Tibial nerve (tissue), 4 donors: ENCODE results near the gene IL36RN. TPM values are rescaled to one million over a fixed set of nuclear protein-coding genes. Genes with fewer than 3 reads are reported as not detected.

Experiments used
- DNase-seq, 2 donors: peaks; one replicate each; pipeline ENCODE4 v3.0.0-alpha.2; 2019; ENCODE audit warnings: low spot score in 2 of 2
- H3K27ac ChIP-seq, 4 donors: fragments of 200-600 bp; sonication (generic) in 3 of 4; one replicate each; pipeline ENCODE4 v1.5.1; 2017 to 2019; ENCODE audit warnings: mild to moderate bottlenecking in 1 of 4
- H3K27me3 ChIP-seq, 2 donors: fragments of 200-600 bp; sonication (generic) in 1 of 2; one replicate each; pipeline versions ENCODE4 v1.5.1 to v1.6.0; 2017 to 2019
- H3K36me3 ChIP-seq, 3 donors: fragments of 200-600 bp; sonication (generic); one replicate each; pipeline ENCODE4 v1.5.1; 2018 to 2019
- H3K4me1 ChIP-seq, 4 donors: fragments of 200-600 bp; sonication (generic) in 3 of 4; one replicate each; pipeline ENCODE4 v1.5.1; 2017 to 2019
- H3K4me3 ChIP-seq, 4 donors: fragments of 200-600 bp; sonication (generic) in 3 of 4; one replicate each; pipeline ENCODE4 v1.5.1; 2017 to 2019; ENCODE audit warnings: mild to moderate bottlenecking in 1 of 4, moderate library complexity in 1 of 4
- H3K9me3 ChIP-seq, 4 donors: fragments of 200-600 bp; sonication (generic) in 3 of 4; one replicate each; pipeline ENCODE4 v1.5.1; 2017 to 2019
- CTCF ChIP-seq, 5 experiments: fragments of 200-600 bp in 3 of 5; fragments of 450-650 bp in 2 of 5; sonication (generic) in 3 of 5; IDR thresholded peaks; one replicate each; pipeline ENCODE4 v1.5.1; 2016 to 2019; ENCODE audit warnings: antibody characterized with exemption in 5 of 5, mild to moderate bottlenecking in 3 of 5, moderate library complexity in 2 of 5
- EP300 ChIP-seq, 2 donors: sonication (generic); formaldehyde crosslinking; IDR thresholded peaks; one replicate each; pipeline ENCODE4 v1.6.1; 2017; ENCODE audit warnings: antibody characterized with exemption in 2 of 2, mild to moderate bottlenecking in 1 of 2
- POLR2A ChIP-seq, 2 donors: fragments of 450-650 bp; IDR thresholded peaks; one replicate each; pipeline ENCODE4 v1.6.1; 2017; ENCODE audit warnings: antibody characterized with exemption in 2 of 2, mild to moderate bottlenecking in 2 of 2, moderate library complexity in 2 of 2
- WGBS, 2 donors: methylation state at CpG; one replicate each; pipeline ENCODE4 v1.1.5; 2018; 5-methylcytosine and 5-hydroxymethylcytosine counted together
- total RNA-seq, 4 donors: library from RNA; depleted of rRNA; stranded (reverse); fragments of >200 nt; gene quantifications; one replicate each; pipeline ENCODE4 v1.1.0, GENCODE V29; 2016

Gene IL36RN
- total RNA-seq, 4 donors from 2014 or later = not detected

GRCh38 chr2:113012436-113013335, 46.3 kb upstream of the IL36RN start:
- Histone ChIP-seq H3K4me1 (no peaks in the 10 kb centered on the region), H3K36me3 (no peaks in the 10 kb centered on the region), H3K4me3 (no peak overlapping the region), H3K9me3 (no peaks in the 10 kb centered on the region), H3K27ac (no peak overlapping the region), H3K27me3 (no peaks in the 10 kb centered on the region)
- no peak for TF ChIP-seq CTCF (IDR thresholded peaks at IDR 0.05)
- TF ChIP-seq POLR2A (IDR thresholded peaks at IDR 0.05) = no peak
- no peak for TF ChIP-seq EP300 (IDR thresholded peaks at IDR 0.05)
- DNase-seq = no peak
- 79 to 85% methylated on average over 8 of the region's 8 CpGs for WGBS, 2 donors

- H3K4me3 ChIP-seq = no peak overlapping the region
- no peaks in the 10 kb centered on the region for H3K9me3 ChIP-seq
- H3K27me3 ChIP-seq = no peaks in the 10 kb centered on the region
- TF ChIP-seq CTCF (IDR thresholded peaks at IDR 0.05) (no peak), POLR2A (IDR thresholded peaks at IDR 0.05) (no peak), EP300 (IDR thresholded peaks at IDR 0.05) (no peak)
- H3K27ac ChIP-seq = no peak overlapping the region
- WGBS, 2 donors = 76 to 85% methylated on average over 3 of the region's 3 CpGs
- H3K36me3 ChIP-seq = no peaks in the 10 kb centered on the region
- H3K4me1 ChIP-seq = no peaks in the 10 kb centered on the region
- DNase-seq = no peak
Measured at GRCh38 chr2:113013336-113013661, 45.7 kb upstream of the IL36RN start.

GRCh38 chr2:113014067-113014466, 44.9 kb upstream of the IL36RN start:
- H3K9me3 ChIP-seq = no peaks in the 10 kb centered on the region
- no peaks in the 10 kb centered on the region for H3K27me3 ChIP-seq
- TF ChIP-seq EP300 (IDR thresholded peaks at IDR 0.05) = no peak
- no peak for TF ChIP-seq POLR2A (IDR thresholded peaks at IDR 0.05)
- TF ChIP-seq CTCF (IDR thresholded peaks at IDR 0.05) = no peak
- H3K4me1 ChIP-seq = no peaks in the 10 kb centered on the region
- WGBS, 2 donors = 89 to 94% methylated on average over 2 of the region's 2 CpGs
- no peak overlapping the region for H3K27ac ChIP-seq
- no peak overlapping the region for H3K4me3 ChIP-seq
- no peaks in the 10 kb centered on the region for H3K36me3 ChIP-seq
- DNase-seq = no peak

- no peak for DNase-seq
- H3K27me3 ChIP-seq = no peaks in the 10 kb centered on the region
- H3K36me3 ChIP-seq = no peaks in the 10 kb centered on the region
- no peak overlapping the region for H3K4me3 ChIP-seq
- no peaks in the 10 kb centered on the region for H3K9me3 ChIP-seq
- H3K27ac ChIP-seq = no peak overlapping the region
- no peak for TF ChIP-seq CTCF (IDR thresholded peaks at IDR 0.05)
- no peak for TF ChIP-seq EP300 (IDR thresholded peaks at IDR 0.05)
- TF ChIP-seq POLR2A (IDR thresholded peaks at IDR 0.05) = no peak
- no peaks in the 10 kb centered on the region for H3K4me1 ChIP-seq
- 67 to 82% methylated on average over 1 of the region's 1 CpG for WGBS, 2 donors
Measured at GRCh38 chr2:113015042-113015441, 44.0 kb upstream of the IL36RN start.

- no peak for DNase-seq
- H3K27me3 ChIP-seq = no peaks in the 10 kb centered on the region
- TF ChIP-seq POLR2A (IDR thresholded peaks at IDR 0.05) = no peak
- TF ChIP-seq CTCF (IDR thresholded peaks at IDR 0.05) = no peak
- no peak for TF ChIP-seq EP300 (IDR thresholded peaks at IDR 0.05)
- H3K27ac ChIP-seq = no peak overlapping the region
- H3K4me1 ChIP-seq = no peaks in the 10 kb centered on the region
- H3K4me3 ChIP-seq = no peak overlapping the region
- no peaks in the 10 kb centered on the region for H3K36me3 ChIP-seq
- WGBS, 2 donors = 79% methylated on average over 2 of the region's 2 CpGs
- H3K9me3 ChIP-seq = no peaks in the 10 kb centered on the region
Measured at GRCh38 chr2:113015655-113016054, 43.3 kb upstream of the IL36RN start.
